GM12878 (cell line): ENCODE measurements around the gene PTPRD. TPM values are rescaled to one million over a fixed set of nuclear protein-coding genes. Genes with fewer than 3 reads are reported as not detected.

Experiments
- ATAC-seq: fragments of 200-7000 bp; cut with Tn5 transposase; 3 replicates; pipeline ENCODE4 v1.9.1; 2020; ENCODE audit warnings: mild to moderate bottlenecking, moderate library complexity
- BruUV-seq: library from RNA; stranded (reverse); fragments of 400-500 nt; replicated peaks from 2 replicates; lab custom pipeline; 2021; lab: Mats Ljungman, UMichigan
- CTCF ChIA-PET: fragments of 300-600 bp; sonication (Branson Sonifier 250); formaldehyde crosslinking; extraction: SDS; loops from one replicate; lab custom pipeline; 2021; ENCODE audit warnings: inconsistent platforms; lab: Yijun Ruan, JAX
- POLR2A ChIA-PET: fragments of 350-600 bp; formaldehyde crosslinking; extraction: SDS; loops from one replicate; lab custom pipeline; 2021; ENCODE audit warnings: inconsistent platforms; lab: Charles Lee
- RAD21 ChIA-PET: fragments of 300-600 bp; sonication (Branson Sonifier 250); formaldehyde crosslinking; loops from one replicate; lab custom pipeline; 2023; ENCODE audit warnings: antibody characterized with exemption; ENCODE audit not compliant: unreplicated experiment; lab: Charles Lee
- SMC1A ChIA-PET: fragments of 300-600 bp; sonication (Branson Sonifier 250); formaldehyde crosslinking; loops from one replicate; lab custom pipeline; 2023; ENCODE audit not compliant: unreplicated experiment, uncharacterized antibody; lab: Charles Lee
- DNase-seq: peaks from one replicate; pipeline ENCODE4 v3.0.0-alpha.2; 2011; ENCODE audit warnings: low read depth, low spot score
- FAIRE-seq: peaks from 3 replicates; lab custom pipeline; 2011; peaks lifted over from hg19 to GRCh38; lab: Jason Lieb, UNC
- H2AFZ ChIP-seq: 2 replicates; pipeline ENCODE4 v1.6.0; 2011; ENCODE audit warnings: low read depth, low read length, control low read depth; ENCODE audit not compliant: control insufficient read depth
- H3K27ac ChIP-seq: 2 replicates; pipeline ENCODE4 v1.5.1; 2011; ENCODE audit warnings: control low read depth; ENCODE audit not compliant: control insufficient read depth, insufficient read depth
- H3K27me3 ChIP-seq, 2 experiments: replicated peaks in 1 of 2; 2 replicates each; pipeline versions ENCODE4 v1.6.0 to v1.6.1; 2011; ENCODE audit warnings: low read length in 1 of 2; ENCODE audit not compliant: control insufficient read depth in 2 of 2, insufficient read depth in 2 of 2
- H3K36me3 ChIP-seq, 2 experiments: 2 replicates each; pipeline ENCODE4 v1.5.1; 2011; ENCODE audit warnings: low read length in 1 of 2; ENCODE audit not compliant: control insufficient read depth in 2 of 2, insufficient read depth in 2 of 2
- H3K4me1 ChIP-seq: 2 replicates; pipeline ENCODE4 v1.6.1; 2011; ENCODE audit warnings: mild to moderate bottlenecking, low read length, moderate library complexity, mixed read lengths; ENCODE audit not compliant: control insufficient read depth, insufficient read depth
- H3K4me2 ChIP-seq: 2 replicates; pipeline ENCODE4 v1.6.0; 2011; ENCODE audit warnings: control low read depth; ENCODE audit not compliant: control insufficient read depth, insufficient read depth
- H3K4me3 ChIP-seq: fragments of 200-600 bp; sonication (generic); 2 replicates; pipeline ENCODE4 v1.5.1; 2016
- H3K79me2 ChIP-seq: 2 replicates; pipeline ENCODE4 v1.6.0; 2011; ENCODE audit warnings: low read length; ENCODE audit not compliant: control insufficient read depth, insufficient read depth
- H3K9ac ChIP-seq: 2 replicates; pipeline ENCODE4 v1.8.0; 2011; ENCODE audit warnings: low read length, control low read depth, mixed read lengths; ENCODE audit not compliant: control insufficient read depth, insufficient read depth
- H3K9me3 ChIP-seq: replicated peaks from 3 replicates; pipeline ENCODE4 v1.5.1; 2011; ENCODE audit warnings: mild to moderate bottlenecking, low read length; ENCODE audit not compliant: control insufficient read depth, insufficient read depth
- H4K20me1 ChIP-seq: 2 replicates; pipeline ENCODE4 v1.6.0; 2011; ENCODE audit not compliant: control insufficient read depth, insufficient read depth
- BMI1 ChIP-seq: fragments of 450-650 bp; IDR thresholded peaks from 2 replicates; pipeline ENCODE4 v1.6.1; 2016; ENCODE audit warnings: mild to moderate bottlenecking, moderate library complexity, borderline replicate concordance
- CHD2 ChIP-seq: IDR thresholded peaks from 2 replicates; pipeline ENCODE4 v1.6.1; 2011; ENCODE audit warnings: low read depth, low read length, improper control_type of control experiment, borderline replicate concordance
- IKZF2 ChIP-seq, 2 experiments: fragments of 450-650 bp; IDR thresholded peaks; 2 replicates each; pipeline ENCODE4 v1.6.1; 2017; ENCODE audit warnings: mild to moderate bottlenecking in 2 of 2, moderate library complexity in 2 of 2
- POLR2AphosphoS2 ChIP-seq: IDR thresholded peaks from 2 replicates; pipeline ENCODE4 v1.6.1; 2011; ENCODE audit warnings: low read depth, mild to moderate bottlenecking, low read length, improper control_type of control experiment, moderate library complexity
- SUPT20H ChIP-seq: IDR thresholded peaks from 2 replicates; pipeline ENCODE4 v1.6.1; 2011; ENCODE audit warnings: low read depth, mild to moderate bottlenecking, low read length, moderate library complexity, borderline replicate concordance; ENCODE audit not compliant: control insufficient read depth
- TARDBP ChIP-seq: IDR thresholded peaks from 2 replicates; pipeline ENCODE4 v1.6.1; 2016; ENCODE audit warnings: borderline replicate concordance
- WGBS: methylation state at CpG from one replicate; pipeline ENCODE4 v1.1.6; 2016; ENCODE audit warnings: low lambda C conversion rate; ENCODE audit not compliant: insufficient replicate concordance, insufficient coverage; ENCODE audit errors: missing lambda C conversion rate; 5-methylcytosine and 5-hydroxymethylcytosine counted together
- in situ Hi-C: fragments of 300-500 bp; cut with MboI; formaldehyde crosslinking; loops from 9 replicates; pipeline ENCODE4 v1.14.3; 2018; ENCODE audit warnings: mixed read lengths
- intact Hi-C: fragments of 100-400 bp; cut with micrococcal nuclease; formaldehyde crosslinking; loops from one replicate; pipeline ENCODE4 v1.14.2; 2022; ENCODE audit not compliant: unreplicated experiment
- polyA plus RNA-seq, 11 experiments: library from polyadenylated mRNA; depleted of rRNA in 4 of 11; unstranded in 6 of 11; stranded (reverse) in 5 of 11; fragments of >200 nt; fragmentation: Nextera tagmentation in 4 of 11; fragmentation: Illumina TruSeq in 1 of 11; extraction: Ambion mirVana in 4 of 11; extraction: Trizol in 1 of 11; gene quantifications; 1 replicate in 1 of 11; 2 replicates in 10 of 11; pipeline versions ENCODE4 v1.2.1 to v1.2.3, GENCODE V29; 2011 to 2016; ENCODE audit warnings: inconsistent platforms in 2 of 11, missing spikeins in 2 of 11, low read depth in 1 of 11
- total RNA-seq, 4 experiments: library from RNA; depleted of rRNA in 3 of 4; stranded (reverse); fragments of >200 nt in 3 of 4; fragmentation: Illumina TruSeq in 1 of 4; extraction: Trizol in 1 of 4; gene quantifications; 2 replicates each; pipeline versions ENCODE4 v1.2.1 to v1.2.3, GENCODE V29; 2013 to 2021
- TF ChIP-seq, protein P1 (sequence below): IDR thresholded peaks from 2 replicates; pipeline ENCODE4 v1.6.1; 2011; ENCODE audit warnings: borderline replicate concordance, low read depth, mild to moderate bottlenecking, moderate library complexity, low read length; ENCODE audit not compliant: insufficient read depth, poor library complexity, severe bottlenecking
- TF ChIP-seq, protein P2 (sequence below): IDR thresholded peaks from 2 replicates; pipeline ENCODE4 v1.6.1; 2012; ENCODE audit warnings: low read depth, low read length, improper control_type of control experiment

Gene PTPRD
- total and polyA plus RNA-seq, 10 of the 15 experiments (the other 5 are each of a cell fraction or from before 2014, with no cell fraction given), result under 0.01 to 0.05 (median 0.01) TPM; not detected in 7

DNA sequence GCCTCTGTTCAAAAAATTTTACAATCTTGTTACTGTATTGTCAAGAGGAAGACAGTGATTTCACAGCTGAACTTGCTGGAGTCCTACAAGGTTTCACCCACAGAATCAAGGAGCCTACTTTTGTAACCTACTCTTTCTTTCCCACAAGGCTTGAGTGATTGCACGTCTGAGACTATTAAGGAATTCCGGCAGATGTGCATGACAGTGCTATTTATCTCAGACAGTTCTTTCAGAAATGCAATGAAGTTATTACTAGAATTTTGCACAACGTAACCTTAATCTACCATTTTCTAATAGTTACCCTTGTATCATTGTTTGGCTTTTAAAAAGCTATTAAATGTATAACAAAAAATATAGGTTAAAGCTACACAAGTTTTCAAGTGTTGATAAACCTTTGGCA, 400.1 kb downstream of the PTPRD start:
- no peaks in the 10 kb centered on the region for H3K9me3 ChIP-seq
- no peak for ATAC-seq
- H3K4me2 ChIP-seq, result no peak overlapping the region
- no peaks in the 10 kb centered on the region for H3K79me2 ChIP-seq
- no peak overlapping the region for H3K27ac ChIP-seq
- DNase-seq, result no peak
- no peaks in the 10 kb centered on the region for H3K36me3 ChIP-seq
- ChIA-PET CTCF (no interaction called here), RAD21 (no interaction called here), POLR2A (no interaction called here), SMC1A (no interaction called here)
- no peak for TF ChIP-seq POLR2AphosphoS2
- no peak for TF ChIP-seq CHD2
- no peak for TF ChIP-seq TARDBP
- TF ChIP-seq SUPT20H, result no peak
- TF ChIP-seq BMI1, result no peak
- TF ChIP-seq, protein P1, sequence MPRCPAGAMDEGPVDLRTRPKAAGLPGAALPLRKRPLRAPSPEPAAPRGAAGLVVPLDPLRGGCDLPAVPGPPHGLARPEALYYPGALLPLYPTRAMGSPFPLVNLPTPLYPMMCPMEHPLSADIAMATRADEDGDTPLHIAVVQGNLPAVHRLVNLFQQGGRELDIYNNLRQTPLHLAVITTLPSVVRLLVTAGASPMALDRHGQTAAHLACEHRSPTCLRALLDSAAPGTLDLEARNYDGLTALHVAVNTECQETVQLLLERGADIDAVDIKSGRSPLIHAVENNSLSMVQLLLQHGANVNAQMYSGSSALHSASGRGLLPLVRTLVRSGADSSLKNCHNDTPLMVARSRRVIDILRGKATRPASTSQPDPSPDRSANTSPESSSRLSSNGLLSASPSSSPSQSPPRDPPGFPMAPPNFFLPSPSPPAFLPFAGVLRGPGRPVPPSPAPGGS, result no peak
- no peak for TF ChIP-seq IKZF2 (IDR thresholded peaks at IDR 0.05)
- TF ChIP-seq, protein P2, sequence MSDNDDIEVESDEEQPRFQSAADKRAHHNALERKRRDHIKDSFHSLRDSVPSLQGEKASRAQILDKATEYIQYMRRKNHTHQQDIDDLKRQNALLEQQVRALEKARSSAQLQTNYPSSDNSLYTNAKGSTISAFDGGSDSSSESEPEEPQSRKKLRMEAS, result no peak
- H4K20me1 ChIP-seq, result no peaks in the 10 kb centered on the region
- peaks cover 2% of the 10 kb centered on the region; the same call in 1 of the 2 replicates for H3K4me1 ChIP-seq
- WGBS, result 26% methylated on average over 3 of the region's 3 CpGs
- H3K9ac ChIP-seq, result no peak overlapping the region
- intact Hi-C loops, result no loop called here
- H3K27me3 ChIP-seq, result no peaks in the 10 kb centered on the region
- in situ Hi-C loops, result no loop called here
- no peak overlapping the region for H3K4me3 ChIP-seq
- FAIRE-seq, result no peak
- BruUV-seq, result no TSS peak
- no peak overlapping the region for H2AFZ ChIP-seq
